ENCODE measurements around the gene C1QL2.

GRCh38 chr2:119144806-119145205 is 13.7 kb downstream of the C1QL2 start:
- TF ChIP-seq CTCF (IDR thresholded peaks at IDR 0.05) (no peak), POLR2A (IDR thresholded peaks at IDR 0.05) (no peak)
